GM19238 (cell line): ENCODE results near the gene UBE2U.
"Not testable (repeated sequence)": the region's sequence is repeated elsewhere in the genome, so short reads cannot be mapped to it uniquely, and the experiment has no call there.

Experiments
- DNase-seq: peaks from one replicate; pipeline ENCODE4 v3.0.0; 2011; ENCODE audit warnings: low spot score; ENCODE audit not compliant: insufficient read length

UBE2U gene

DNA sequence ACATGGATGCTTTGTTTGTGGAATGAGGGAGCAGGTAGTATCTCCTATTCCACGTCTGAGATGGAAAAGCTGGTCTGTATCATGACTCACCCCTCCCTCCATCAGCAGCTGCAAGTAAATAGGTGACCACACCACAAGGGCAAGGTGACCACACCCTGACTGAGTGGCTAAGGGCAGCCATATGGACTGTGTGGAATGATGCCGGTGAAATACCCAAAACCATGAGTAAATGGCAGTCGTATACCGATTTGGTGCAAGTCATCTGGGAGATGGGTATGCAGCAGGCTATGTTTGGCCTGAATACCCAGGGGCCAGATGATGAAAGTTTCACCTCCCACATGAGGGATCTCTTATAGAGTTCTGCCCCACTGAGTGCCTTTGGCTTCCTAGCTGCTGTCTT lies 15.8 kb upstream of the UBE2U start:
- no peak for DNase-seq

- no peak for DNase-seq
These were observed 11.1 kb upstream of the UBE2U start for GRCh38 chr1:64192290-64192689.

DNA sequence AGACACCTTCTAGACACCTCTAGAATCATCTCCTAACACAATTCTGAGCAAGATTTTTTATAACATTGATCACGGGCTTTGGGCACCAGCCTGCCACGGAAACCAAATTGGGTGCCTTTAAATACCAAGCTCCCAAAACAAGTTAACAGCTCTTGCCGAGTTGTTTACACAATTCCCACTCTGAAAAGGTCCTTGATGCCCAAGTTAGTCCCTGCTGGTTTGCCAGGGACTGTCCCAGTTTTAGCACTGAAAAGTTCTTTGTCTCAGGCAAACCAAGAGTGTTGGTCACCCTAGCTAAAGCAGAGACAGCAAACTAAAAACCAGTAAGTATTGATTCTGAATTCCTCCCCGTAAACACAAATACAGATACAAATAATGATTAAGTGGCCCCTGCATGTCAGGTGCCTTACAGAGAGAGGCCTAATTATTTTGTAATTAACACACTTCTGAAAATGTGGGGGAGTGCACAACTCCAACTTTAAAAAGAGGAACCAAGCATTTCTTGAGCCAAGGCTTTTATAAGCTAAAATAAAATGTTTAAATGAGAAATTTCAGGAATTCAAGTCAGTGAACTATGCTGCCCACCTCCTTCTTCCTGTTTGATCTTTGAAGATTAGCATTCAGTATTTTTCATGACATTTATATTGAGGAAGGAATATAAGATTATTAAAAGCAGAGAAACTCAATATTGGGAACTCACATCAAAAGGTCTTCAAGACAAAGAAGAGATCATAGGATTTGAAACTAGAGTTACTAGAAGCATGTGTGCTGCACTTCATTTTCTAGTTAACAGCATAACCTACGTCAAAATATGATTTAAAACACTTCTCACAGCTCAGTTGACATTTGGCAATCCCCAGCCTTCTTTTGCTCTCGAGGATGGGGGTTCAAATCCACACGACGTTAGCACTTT lies 9.0 kb upstream of the UBE2U start:
- no peak for DNase-seq

DNA sequence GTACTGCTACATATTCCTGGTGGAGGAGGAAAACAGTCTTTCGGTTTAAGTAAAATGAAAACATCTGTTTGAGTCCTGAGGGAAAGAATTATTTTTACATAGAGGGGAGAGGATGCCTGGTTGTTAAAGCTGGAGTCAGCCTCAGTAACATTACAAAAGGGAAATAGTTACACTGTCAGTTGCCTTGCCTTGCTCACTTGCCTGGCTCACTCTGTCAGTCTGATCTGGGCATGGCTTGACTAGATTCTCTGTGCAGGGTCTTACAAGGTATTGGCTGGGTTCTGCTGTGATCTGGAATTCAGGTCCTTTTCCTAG lies 8.4 kb upstream of the UBE2U start:
- no peak for DNase-seq

GRCh38 chr1:64196074-64196870 lies 7.2 kb upstream of the UBE2U start:
- no peak for DNase-seq

DNA sequence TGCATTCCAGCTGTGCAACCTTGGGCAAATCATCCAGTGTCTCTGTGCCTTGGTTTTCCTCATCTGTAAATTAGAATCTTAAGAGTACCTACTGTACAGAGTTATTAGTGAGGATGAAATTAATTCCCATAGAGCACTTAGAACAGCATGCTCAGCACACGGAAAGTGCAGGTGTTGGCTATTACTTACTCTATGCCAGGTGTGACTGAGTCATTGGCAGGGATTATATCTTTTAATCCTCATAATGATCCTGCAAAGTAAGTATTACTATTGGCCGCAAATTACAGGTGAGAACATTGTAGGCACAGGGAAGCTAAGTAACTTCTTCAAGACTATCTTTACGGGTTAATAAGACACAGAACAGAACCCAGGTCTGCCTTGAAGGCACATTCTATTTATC lies 6.3 kb upstream of the UBE2U start:
- no peak for DNase-seq

DNA sequence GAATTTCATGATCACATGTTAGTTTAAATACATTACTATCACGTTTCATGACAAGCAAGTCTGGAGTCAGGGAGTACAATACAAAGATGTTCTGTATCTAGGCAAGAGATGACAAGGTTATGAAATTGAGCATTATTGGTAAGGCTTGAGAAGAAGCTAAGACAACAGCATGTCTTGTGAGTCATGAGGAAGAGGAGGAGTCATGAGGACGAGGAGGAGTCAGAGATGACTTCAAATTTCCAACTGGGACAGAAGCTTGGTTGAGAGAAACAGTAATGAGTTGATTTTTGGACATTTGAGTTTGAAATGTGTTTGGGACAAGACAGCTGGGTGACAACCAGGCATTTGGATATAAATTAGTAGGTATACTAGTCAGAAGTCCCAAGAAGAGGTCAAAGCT lies 4.3 kb upstream of the UBE2U start:
- DNase-seq = no peak

DNA sequence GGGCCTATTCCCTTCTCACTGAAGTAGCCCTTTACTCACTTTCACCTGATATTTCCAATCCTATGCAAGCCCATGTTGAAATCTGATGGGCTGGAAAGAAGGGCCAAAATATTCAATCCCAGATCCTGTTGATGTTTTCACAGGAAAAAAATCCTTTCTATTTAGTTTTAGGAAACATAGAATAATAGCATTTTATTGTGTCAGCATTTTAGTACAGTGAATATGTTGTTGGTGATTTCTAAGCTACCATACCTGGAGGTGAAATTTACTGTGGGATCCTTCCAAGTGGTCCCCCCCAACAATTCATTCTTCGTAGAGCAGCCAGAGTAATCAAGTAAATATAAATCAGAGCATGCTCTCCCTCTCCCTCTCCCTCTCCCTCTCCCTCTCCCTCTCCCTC lies 3.4 kb upstream of the UBE2U start:
- no peak for DNase-seq

DNA sequence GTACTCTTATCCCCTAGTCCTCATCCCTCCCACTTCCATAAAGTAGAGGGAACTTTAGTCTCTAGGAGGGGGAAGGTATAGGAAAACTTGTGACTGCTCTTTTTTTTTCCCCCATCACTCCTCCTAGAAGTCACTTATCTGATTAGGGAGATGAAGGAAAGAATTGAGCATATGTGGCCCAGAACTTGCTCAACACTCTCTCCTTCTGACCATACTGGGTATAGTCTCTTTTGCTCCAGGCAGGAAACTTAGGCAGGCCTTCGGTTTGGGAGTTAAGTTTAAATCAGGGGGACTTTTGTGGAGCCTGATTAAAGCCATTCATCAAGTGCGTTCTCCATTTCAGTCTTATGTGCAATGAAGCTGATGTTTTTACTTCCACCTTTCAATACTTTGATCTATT lies 5.8 kb downstream of the UBE2U start:
- no peak for DNase-seq

GRCh38 chr1:64212031-64212430 lies 8.6 kb downstream of the UBE2U start:
- no peak for DNase-seq

- DNase-seq = no peak
These were observed 12.2 kb downstream of the UBE2U start for GRCh38 chr1:64215576-64215975.

DNA sequence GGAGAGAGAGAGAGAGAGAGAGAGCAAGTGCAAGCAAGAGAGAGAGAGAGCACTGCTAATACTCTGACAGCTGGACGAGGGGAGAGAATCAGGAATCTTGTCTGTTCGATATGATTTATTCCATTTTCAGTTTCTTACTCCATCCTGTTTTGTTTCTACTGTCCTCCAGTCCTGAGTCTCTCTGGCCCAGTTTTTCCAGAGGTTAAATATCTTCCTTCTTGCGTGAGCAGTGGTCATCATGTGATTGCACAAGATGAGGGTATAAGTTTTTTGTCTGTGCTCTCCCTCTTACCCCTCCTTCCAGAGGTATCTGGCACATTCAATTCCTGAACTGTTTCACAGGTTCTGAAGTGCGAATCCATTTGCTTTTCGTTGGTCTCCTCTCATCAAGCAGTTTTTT lies 16.8 kb downstream of the UBE2U start:
- DNase-seq = no peak

DNA sequence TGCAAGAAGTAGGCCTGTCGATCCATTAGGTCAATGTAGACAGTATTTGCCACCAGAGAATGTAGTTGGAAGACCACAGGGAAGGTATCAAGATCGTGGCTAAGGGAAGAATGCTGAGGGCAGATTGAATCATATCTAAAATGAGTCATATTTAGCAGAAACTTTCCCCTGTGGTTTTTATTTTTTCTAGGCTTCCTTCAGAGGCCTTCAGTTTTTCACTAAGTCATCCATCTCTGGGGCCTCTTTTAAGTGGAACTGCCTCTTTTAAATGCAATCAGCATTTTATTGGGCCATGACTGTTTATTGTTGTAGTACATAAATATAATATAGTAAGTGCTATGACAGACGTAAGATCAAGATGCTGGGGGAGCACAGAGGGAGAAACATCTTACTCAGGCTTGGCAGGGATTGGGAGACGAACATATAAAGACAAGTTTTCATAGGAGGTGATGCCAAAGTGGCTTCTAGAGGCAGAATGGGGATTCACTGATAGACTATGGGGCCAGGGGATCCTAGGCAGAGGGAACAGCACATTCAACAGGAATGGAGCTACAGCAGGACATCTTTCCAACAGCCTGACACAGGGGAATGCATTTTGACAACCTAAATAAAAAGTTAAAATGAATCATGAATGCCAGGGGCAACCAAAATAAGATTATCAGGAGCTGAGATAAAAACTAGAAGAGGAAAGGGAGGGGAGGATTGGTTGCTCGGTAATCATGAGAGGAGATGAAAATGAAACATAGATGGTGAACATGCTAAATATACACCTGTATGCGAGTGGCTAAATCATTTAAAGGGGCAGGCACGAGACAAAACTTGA lies 20.1 kb downstream of the UBE2U start:
- no peak for DNase-seq

- not testable (repeated sequence) for DNase-seq
These were observed 20.8 kb downstream of the UBE2U start for GRCh38 chr1:64224236-64224635.

DNA sequence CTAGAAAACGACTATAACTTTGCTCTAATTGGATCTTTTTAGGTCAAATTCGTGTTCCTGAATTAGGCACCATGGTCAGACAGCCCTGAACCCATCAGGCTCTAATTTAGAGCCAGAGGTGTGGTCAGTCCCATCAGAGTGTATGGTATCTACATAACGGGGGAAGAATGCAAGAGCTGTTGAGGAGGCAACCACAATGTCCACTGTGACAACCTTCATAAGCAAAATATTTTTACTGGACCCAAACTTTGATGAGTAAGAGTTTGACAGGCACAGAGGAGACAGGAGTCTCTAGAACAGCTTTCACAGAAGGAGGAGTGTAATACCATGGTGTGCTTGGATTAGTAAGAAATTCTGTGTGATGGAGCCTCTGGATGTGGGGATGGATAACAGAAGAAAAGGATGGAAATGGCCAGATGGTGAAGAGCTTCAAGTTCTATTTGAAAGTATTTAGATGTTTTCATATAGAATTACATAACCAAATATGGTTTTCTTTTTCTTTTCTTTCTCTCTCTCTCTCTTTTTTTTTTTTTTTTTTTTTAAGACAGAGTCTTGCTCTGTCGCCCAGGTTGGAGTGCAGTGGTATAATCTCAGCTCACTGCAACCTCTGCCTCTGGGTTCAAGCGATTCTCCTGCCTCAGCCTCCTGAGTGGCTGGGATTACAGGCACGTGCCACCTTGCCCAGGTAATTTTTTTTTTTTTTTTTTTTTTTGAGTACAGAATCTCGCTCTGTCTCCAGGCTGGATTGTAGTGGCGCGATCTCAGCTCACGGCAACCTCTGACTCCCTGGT lies 24.9 kb downstream of the UBE2U start:
- no peak for DNase-seq

- no peak for DNase-seq
These were observed 25.9 kb downstream of the UBE2U start for GRCh38 chr1:64229307-64229706.

DNA sequence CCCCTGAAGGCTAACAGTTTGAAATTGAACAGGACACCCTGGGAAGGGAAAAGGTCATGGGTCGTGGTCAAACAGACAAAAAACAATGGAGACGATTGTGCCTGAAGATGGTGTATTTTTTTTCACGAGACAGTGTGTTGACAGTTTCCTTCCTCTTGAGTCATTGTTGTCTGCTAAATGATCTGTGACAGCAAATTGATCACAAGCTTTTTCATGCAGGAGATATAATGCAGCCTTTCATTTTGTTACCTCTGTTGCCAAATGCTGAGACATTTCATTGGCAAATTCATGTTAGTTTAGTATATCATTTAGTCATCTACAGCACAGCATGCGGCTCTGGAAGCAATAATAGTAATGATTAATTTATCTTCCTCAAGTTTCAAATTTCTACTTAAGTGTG lies 27.7 kb downstream of the UBE2U start:
- DNase-seq = no peak

DNA sequence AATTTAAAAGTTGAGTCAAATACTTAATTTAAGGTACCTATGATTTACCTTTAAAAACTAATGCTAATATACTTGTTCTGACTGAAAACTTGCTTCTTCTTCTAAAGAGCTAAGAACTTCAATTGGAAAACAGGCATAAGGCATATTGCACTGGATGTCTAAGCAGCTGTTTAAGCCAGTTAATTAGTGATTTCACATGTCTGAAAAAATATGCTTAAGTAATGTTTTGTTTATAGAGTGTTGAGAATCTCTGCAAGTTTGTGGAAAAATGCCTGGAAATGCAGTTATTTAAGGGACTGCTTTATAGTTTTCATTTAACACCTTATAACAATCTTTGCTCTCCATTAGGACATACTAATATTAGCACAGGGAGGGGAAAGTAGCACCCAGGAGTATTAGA lies 28.2 kb downstream of the UBE2U start:
- no peak for DNase-seq

GRCh38 chr1:64234714-64235113 lies 31.3 kb downstream of the UBE2U start:
- no peak for DNase-seq

- no peak for DNase-seq
These were observed 31.8 kb downstream of the UBE2U start for GRCh38 chr1:64235181-64235580.

GRCh38 chr1:64235910-64236309 lies 32.5 kb downstream of the UBE2U start:
- no peak for DNase-seq
